GM19193 (cell line): ENCODE measurements around the gene ECEL1.

ENCODE experiments used
- POLR2A ChIP-seq: IDR thresholded peaks from 4 replicates; pipeline ENCODE4 v1.6.1; 2011; ENCODE audit not compliant: insufficient read depth, insufficient read length; ENCODE audit errors: extremely low read depth

ECEL1 gene

DNA sequence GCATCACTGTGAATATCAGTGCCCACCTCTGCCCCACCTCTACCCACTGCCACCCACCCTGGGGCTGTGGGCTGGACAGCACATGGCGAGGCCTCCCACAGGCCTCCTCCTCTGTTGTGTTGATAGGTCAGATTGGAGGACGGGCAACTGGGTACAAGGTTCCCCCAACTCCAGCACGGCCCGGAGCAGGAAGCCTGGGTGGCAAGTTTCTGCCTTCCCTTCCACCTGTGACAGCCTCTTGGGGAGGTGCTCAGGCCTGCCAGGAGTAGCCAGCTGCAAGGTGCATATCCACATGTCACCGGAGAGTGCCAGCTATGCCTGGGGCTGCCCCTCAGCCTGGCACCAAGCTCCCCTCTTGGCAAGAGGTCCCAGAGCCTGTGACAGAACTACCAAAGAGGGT lies 6.9 kb upstream of the ECEL1 start:
- TF ChIP-seq POLR2A, result no peak

DNA sequence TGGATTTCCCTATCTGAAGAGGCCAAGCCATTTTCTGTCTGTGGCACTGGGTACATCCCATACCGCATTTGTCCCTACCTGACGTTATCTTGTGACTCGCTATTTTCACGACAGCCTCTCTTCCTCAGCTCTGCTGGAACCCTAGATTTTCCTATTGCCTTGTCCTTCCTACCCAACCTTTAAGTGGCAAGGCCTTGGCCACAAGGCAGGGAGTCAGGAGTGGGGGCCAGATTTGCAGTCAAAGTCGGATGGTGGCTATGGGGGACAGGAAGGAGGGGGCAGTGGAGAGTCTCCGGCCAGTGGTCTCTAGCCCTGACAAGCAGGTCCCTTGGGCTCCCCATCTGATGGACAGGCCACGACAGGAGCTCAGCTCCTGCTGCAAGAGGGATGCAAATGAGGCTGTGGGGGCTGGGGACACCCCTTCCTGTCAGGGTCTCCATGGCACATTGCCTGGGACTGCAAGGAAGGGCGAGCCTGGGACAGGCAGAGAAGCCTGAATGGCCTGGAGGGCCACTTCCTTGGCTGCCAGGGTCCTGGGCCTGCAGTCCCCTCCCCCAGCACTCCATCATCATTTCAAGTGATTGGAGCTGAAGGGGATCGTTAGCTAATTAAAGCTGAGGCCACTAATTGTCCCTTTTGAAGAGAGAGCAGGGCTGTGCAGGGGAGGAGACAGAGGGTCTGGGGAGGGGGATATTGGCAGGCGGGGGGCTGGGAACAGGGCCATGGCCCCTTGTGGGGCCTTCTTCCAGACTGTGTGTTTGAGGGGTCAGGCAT lies 6.3 kb upstream of the ECEL1 start:
- TF ChIP-seq POLR2A, result no peak

GRCh38 chr2:232492963-232493700 lies 5.5 kb upstream of the ECEL1 start:
- no peak for TF ChIP-seq POLR2A

- TF ChIP-seq POLR2A, result no peak
These were observed 4.7 kb upstream of the ECEL1 start for GRCh38 chr2:232492236-232492848.

DNA sequence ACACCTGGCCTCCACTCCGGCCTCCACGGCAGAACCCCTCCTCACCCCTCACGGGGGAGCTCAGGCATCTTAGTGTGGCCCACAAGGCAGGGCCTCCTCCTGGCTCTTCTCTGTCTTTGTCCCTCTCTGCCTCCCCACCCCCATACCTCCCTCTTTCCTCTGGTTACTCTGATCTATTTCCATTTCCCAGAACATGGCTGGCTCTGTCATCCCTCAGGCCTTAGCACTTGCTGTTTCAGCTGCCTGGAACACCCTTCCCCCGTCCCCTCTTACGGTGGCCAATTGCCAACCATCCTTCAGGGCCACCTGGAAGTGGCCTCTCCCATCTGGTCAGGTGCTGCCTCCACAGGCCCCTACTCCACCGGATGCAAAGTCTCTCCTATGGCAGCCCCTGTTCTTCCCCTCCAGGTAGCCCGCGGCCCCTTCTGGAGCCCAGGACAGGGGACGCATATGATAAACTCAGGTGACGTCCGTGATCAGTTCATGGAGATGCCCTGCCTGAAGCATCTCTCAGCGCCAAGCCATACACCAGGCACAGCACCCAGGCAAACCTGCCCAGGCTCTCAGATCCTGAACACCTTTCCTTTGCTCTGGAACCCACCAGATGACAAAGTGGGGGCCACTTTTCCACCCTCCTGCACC lies 3.6 kb upstream of the ECEL1 start:
- TF ChIP-seq POLR2A, result no peak

DNA sequence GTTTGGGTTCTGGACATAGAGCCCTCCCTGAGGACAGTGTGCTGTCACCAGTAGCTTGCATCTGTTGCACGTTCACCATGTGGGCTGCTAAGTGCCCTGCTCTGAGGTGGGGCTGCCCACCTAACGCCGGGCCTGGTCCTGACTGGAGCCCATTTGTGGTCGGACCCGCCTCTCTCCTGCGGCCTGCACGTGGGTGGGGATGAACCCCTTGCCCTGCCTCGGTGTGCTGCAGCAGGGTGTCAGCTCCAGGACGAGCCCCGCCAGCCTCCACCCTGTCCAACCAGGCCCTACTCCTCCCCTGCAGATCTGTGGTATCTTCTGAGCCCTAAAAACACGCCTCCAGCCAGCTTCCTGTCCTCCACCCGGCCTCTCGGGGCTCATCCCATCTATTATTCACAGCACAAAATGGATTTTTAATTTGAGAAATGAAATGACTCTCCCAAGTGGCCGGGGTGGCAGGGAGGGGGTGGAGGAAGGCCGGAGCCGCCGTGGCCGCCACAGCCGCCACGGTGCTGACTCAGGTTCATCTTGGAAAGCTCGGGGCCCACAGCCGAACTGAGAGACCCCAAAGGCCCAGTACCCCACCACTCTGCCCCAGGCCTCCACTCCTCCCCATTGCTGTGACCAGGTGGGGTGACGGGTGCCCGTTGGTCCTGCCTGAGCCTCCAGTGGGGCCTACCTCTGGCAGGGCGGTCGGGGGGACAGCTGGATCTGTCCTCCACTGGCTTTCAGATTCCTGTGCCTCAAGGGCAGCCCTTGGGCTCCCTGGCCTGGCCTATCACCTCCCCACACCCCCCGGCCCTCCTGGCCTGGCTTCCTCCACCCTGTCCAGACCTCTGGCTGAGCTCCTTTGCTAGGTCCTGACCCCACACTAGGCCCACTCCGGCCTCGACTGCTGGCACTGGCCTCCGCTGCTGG lies 2.8 kb upstream of the ECEL1 start:
- no peak for TF ChIP-seq POLR2A

GRCh38 chr2:232489516-232490220 lies 2.0 kb upstream of the ECEL1 start:
- no peak for TF ChIP-seq POLR2A

- TF ChIP-seq POLR2A, result no peak
These were observed 1.2 kb upstream of the ECEL1 start for GRCh38 chr2:232488721-232489300.

DNA sequence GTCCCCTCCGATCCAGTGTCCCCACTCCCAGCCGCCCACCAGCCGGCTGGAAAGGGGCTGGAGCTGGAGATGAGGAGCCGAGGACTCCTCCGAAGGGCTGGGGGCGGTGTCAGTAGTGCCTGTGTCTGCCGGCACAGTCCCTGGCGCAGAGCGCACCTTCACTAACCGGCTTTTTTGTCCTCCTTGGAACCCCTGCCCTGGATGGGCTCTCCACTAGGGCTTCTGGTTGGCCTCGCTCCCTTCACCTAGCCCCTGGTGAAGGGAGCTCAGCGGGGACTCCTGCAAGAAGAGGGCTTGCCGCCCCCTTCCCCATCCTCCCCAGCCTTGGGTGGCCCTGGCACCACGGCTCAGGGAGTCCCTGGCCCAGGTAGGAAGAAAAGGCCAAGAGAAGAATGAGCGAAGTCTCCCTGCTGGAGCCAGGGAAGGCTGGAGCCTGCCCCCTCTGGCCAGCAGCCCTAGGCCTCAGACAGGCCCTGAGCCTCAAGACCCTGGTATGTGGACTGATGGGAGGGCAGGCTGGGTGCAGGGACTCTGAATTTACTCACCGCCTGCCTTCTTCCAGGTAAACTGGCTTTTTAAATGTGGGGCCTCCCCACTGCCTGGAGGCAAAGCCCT lies 570 bp upstream of the ECEL1 start:
- no peak for TF ChIP-seq POLR2A

- no peak for TF ChIP-seq POLR2A
These were observed 863 bp downstream of the ECEL1 start for GRCh38 chr2:232486558-232487384.

DNA sequence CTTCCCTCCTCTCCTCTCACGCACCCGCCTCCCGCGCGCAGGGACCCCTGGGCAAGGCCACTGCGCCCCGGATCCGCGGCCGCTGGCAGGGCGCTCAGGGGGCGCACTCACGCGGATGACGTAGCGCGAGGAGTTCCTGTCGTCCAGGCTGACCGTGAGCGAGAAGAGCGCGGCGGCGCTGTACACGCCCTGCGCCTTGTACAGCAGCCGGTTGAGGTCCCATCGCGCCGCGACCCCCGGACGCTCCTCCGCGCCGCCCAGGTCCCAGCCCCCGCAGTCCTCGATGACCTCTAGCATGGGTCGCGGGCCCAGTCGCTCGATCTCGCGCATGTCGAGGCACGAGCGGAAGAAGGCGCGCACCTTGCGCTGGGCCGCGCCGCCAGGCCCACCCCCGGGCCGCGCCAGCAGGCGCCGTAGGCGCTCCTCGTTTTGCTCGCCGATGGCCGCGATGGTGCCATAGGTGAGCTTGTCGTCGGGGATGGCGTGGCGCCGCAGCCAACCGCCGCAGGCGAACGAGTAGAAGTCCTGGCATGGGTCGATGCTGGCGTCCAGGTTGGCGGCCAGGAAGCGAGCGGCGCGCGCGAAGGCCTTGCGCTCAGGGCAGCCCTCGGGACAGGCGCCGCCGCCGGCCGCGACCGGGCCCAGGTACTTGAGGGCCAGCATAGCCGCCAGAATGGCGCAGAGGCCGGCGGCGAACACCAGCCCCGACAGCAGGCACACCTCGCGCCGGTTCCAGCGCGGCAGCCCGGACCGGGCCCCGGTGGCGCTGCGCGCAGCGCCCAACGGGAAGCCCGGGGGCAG lies 1.7 kb downstream of the ECEL1 start:
- TF ChIP-seq POLR2A, result no peak
